Lower leg skin (tissue), 4 donors: ENCODE measurements around the gene MSH6. TPM values are rescaled to one million over a fixed set of nuclear protein-coding genes. Genes with fewer than 3 reads are reported as not detected.

Experiments used
- DNase-seq, 2 donors: peaks; one replicate each; pipeline ENCODE4 v3.0.0-alpha.2; 2019; ENCODE audit warnings: low spot score in 2 of 2
- H3K4me3 ChIP-seq: fragments of 200-600 bp; sonication (generic); 2 replicates; pipeline ENCODE4 v1.5.1; 2017; ENCODE audit warnings: mild to moderate bottlenecking, low read depth; ENCODE audit not compliant: poor library complexity, severe bottlenecking
- POLR2A ChIP-seq, 2 donors: fragments of 450-650 bp; IDR thresholded peaks; one replicate each; pipeline ENCODE4 v1.6.1; 2016 to 2017; ENCODE audit warnings: antibody characterized with exemption in 2 of 2, mild to moderate bottlenecking in 1 of 2, moderate library complexity in 1 of 2
- WGBS, 2 donors: methylation state at CpG; one replicate each; pipeline ENCODE4 v1.1.5; 2018; 5-methylcytosine and 5-hydroxymethylcytosine counted together
- intact Hi-C: fragments of 100-400 bp; cut with DNase I; formaldehyde crosslinking; loops from one replicate; pipeline ENCODE4 v1.15.0; 2023; ENCODE audit warnings: low total_unique reads
- total RNA-seq, 4 donors: library from RNA; depleted of rRNA; stranded (reverse); fragments of >200 nt; gene quantifications; one replicate each; pipeline ENCODE4 v1.1.0, GENCODE V29; 2016
- TF ChIP-seq, protein P1 (sequence below), 3 donors: fragments of 450-650 bp; IDR thresholded peaks; one replicate each; pipeline ENCODE4 v1.5.1; 2016; ENCODE audit warnings: antibody characterized with exemption in 3 of 3, mild to moderate bottlenecking in 3 of 3, moderate library complexity in 2 of 3

MSH6 gene
- total RNA-seq, 4 donors from 2014 or later: 22.6 to 40.9 (median 34.7) TPM

- 26 to 34% methylated on average over 23 to 28 of the region's 28 CpGs for WGBS, 2 donors
- no peak overlapping the region for H3K4me3 ChIP-seq
Measured at GRCh38 chr2:47767880-47768609, 14.9 kb upstream of the MSH6 start.

GRCh38 chr2:47769318-47769717 lies 13.6 kb upstream of the MSH6 start:
- intact Hi-C loops: loop anchor here (5.0 to 10.0 kb wide), 2 partner anchors 332 to 435 kb away; no protein-coding TSS in a partner anchor
- H3K4me3 ChIP-seq: no peak overlapping the region
- TF ChIP-seq, protein P1, sequence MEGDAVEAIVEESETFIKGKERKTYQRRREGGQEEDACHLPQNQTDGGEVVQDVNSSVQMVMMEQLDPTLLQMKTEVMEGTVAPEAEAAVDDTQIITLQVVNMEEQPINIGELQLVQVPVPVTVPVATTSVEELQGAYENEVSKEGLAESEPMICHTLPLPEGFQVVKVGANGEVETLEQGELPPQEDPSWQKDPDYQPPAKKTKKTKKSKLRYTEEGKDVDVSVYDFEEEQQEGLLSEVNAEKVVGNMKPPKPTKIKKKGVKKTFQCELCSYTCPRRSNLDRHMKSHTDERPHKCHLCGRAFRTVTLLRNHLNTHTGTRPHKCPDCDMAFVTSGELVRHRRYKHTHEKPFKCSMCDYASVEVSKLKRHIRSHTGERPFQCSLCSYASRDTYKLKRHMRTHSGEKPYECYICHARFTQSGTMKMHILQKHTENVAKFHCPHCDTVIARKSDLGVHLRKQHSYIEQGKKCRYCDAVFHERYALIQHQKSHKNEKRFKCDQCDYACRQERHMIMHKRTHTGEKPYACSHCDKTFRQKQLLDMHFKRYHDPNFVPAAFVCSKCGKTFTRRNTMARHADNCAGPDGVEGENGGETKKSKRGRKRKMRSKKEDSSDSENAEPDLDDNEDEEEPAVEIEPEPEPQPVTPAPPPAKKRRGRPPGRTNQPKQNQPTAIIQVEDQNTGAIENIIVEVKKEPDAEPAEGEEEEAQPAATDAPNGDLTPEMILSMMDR (IDR thresholded peaks at IDR 0.05): no peak
- TF ChIP-seq POLR2A (IDR thresholded peaks at IDR 0.05): no peak
- 94% methylated on average over 9 of the region's 9 CpGs for WGBS, 2 donors
- DNase-seq: no peak

More at GRCh38 chr2:47767880-47768609, 14.9 kb upstream of the MSH6 start:
- intact Hi-C loops: loop anchor here (5.0 to 10.0 kb wide), 2 partner anchors 331 to 433 kb away; no protein-coding TSS in a partner anchor
- peak in 1 of 2 donors; percentile 94 for DNase-seq
- TF ChIP-seq, protein P1 (IDR thresholded peaks at IDR 0.05): peak in 2 of 3 donors; percentile 77 to 97
- TF ChIP-seq POLR2A (IDR thresholded peaks at IDR 0.05): no peak

DNA sequence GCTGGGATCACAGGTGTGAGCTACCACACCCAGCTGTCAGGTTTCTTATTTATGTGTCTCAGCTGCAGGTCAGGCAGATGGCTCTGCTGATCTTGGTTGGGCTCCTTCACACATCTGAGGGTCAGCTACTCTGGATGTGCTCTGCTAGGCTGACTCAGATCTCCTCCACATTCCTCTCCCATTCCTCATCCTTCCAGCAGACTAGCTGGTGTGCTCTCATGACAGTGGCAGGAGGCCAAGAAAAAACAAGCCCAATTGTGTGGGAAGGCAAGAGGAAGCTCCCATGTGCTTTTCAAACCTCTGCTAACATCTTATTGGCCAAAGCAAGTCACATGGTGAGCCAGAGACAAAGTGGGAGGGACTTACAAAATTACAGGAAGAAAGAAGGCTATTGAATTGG lies 11.7 kb upstream of the MSH6 start:
- H3K4me3 ChIP-seq: no peak overlapping the region
- intact Hi-C loops: no loop called here
- TF ChIP-seq, protein P1 (IDR thresholded peaks at IDR 0.05): no peak
- TF ChIP-seq POLR2A (IDR thresholded peaks at IDR 0.05): no peak
- no peak for DNase-seq

DNA sequence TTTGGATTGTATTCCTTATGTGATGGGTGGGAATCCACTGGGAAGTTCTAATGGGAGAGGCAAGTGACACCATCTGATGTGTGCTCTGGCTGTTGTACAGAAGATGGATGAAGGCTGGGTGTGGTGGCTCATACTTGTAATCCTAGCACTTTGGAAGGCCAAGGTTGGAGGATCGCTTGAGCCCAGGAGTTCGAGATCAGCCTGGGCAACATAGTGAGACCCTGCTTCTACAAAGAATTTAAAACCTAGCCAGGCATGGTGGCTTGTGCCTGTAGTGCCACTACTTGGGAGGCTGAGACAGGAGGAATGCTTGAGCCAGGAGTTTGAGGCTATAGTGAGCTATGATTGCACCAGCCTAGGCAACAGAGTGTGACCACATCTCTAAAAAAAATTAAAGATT lies 10.6 kb upstream of the MSH6 start:
- no peak overlapping the region for H3K4me3 ChIP-seq
- intact Hi-C loops: no loop called here
- no peak for DNase-seq
- WGBS, 2 donors: 95 to 100% methylated on average over 2 of the region's 2 CpGs
- TF ChIP-seq, protein P1 (IDR thresholded peaks at IDR 0.05): no peak
- TF ChIP-seq POLR2A (IDR thresholded peaks at IDR 0.05): no peak

GRCh38 chr2:47774567-47774966 lies 8.4 kb upstream of the MSH6 start:
- DNase-seq: no peak
- intact Hi-C loops: no loop called here
- no peak for TF ChIP-seq POLR2A (IDR thresholded peaks at IDR 0.05)
- TF ChIP-seq, protein P1 (IDR thresholded peaks at IDR 0.05): no peak
- no peak overlapping the region for H3K4me3 ChIP-seq
